ENCODE measurements around the gene KANK2.
"Not testable (repeated sequence)": the region's sequence is repeated elsewhere in the genome, so short reads cannot be mapped to it uniquely, and the experiment has no call there.

KANK2 gene

DNA sequence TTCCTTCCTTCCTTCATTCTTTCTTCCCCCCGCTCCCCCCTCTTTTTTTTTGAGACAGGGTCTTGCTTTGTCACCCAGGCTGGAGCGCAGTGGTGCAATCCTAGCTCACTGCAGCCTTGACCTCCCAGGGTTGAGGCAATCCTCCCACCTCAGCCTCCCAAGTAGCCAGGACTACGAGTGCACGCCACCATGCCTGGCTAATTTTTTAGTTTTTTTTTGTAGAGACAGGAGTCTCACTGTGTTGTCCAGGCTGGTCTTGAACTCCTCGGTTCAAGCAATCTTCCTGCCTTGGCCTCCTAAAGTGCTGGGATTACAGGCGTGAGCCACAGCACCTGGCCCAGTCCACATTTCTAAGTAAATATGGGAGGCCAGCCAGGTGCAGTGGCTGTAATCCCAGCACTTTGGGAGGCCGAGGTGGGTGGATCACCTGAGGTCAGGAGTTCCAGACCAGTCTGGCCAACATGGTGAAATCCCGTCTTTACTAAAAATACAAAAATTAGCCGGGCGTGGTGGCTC, 57.3 kb downstream of the KANK2 start:
- not testable (repeated sequence) for DNase-seq (ENCODE audit: low read depth)

- DNase-seq (ENCODE audit: low read depth), result peak; percentile 77
Measured at GRCh38 chr19:11138601-11139300, 58.6 kb downstream of the KANK2 start.

DNA sequence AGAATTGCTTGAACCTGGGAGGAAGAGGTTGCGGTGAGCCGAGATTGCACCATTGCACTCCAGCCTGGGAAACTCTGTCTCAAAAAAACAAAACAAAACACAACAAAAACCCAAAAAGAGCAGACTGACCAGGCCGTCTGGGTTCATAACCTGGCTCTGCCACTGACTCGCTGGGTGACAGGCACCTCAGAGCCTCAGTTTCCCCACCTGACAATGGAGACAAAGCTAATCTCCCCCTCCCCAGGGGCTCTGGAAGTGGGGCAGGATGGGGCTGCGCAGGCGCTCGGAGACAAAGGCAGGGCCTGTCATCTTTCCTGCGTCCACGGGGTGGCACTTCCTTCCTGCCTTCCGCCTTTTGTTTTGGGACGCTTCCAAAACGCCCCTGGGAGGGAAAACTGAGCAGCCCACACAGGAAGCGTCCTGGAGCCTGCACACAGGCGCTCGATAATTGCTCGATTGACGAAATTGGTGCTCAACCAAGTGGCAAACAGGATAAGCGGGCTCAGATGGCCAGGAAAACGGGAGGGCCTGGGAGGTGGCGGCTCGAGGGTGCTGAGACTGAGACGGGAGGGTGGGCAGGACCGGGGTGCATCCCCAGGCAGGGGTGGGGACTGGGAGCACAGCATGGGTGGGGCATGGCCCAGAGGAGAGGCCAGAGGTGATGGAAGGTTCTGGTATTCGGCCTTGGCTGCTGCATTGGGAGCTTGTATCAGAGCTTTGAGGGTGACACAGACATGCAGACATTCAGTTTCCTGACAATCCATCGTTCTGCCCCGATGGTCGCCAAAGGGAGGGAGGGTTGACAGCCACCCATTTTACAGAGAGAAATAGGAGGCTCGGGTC, 59.6 kb downstream of the KANK2 start:
- DNase-seq (ENCODE audit: low read depth), result peak; percentile 95

DNA sequence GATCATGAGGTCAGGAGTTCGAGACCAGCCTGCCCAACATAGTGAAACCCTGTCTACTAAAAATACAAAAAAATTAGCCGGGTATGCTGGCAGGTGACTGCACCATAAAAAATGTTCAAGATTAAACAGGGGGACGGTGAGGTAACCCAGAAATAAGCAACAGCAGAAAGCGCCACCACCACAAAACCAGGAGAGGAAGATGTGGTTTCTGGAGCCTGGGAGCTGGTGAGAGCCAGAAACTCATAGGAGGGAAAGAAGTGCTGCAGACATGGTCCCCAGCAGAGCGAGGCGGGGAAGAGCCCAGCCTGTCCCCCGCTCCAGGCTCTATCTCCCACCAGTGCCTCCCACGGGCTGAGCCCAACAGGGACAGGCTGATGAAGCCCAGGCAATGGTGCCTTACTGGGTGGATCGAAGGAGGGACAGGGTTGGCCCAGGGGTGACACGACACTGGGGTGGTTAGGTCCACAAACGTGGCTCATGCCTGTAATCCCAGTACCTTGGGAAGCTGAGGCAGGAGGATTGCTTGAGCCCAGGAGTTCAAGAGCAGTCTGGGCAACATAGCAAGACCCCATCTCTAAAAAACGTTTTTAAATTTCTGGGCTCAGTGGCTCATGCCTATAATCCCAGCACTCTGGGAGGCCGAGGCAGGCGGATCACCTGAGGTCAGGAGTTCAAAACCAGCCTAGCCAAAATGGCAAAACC, 60.8 kb downstream of the KANK2 start:
- DNase-seq (ENCODE audit: low read depth), result no peak

DNA sequence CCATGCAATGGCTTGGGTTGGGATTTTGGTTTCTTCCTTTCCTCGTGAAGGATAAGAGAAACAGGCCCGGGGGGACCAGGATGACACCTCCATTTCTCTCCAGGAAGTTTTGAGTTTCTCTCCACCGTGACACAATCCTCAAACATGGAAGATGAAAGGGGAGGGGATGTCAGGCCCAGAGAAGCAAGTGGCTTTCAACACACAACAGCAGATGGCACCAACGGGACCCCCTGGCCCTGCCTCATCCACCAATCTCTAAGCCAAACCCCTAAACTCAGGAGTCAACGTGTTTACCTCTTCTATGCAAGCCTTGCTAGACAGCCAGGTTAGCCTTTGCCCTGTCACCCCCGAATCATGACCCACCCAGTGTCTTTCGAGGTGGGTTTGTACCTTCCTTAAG, 65.9 kb downstream of the KANK2 start:
- no peak for DNase-seq (ENCODE audit: low read depth)

DNA sequence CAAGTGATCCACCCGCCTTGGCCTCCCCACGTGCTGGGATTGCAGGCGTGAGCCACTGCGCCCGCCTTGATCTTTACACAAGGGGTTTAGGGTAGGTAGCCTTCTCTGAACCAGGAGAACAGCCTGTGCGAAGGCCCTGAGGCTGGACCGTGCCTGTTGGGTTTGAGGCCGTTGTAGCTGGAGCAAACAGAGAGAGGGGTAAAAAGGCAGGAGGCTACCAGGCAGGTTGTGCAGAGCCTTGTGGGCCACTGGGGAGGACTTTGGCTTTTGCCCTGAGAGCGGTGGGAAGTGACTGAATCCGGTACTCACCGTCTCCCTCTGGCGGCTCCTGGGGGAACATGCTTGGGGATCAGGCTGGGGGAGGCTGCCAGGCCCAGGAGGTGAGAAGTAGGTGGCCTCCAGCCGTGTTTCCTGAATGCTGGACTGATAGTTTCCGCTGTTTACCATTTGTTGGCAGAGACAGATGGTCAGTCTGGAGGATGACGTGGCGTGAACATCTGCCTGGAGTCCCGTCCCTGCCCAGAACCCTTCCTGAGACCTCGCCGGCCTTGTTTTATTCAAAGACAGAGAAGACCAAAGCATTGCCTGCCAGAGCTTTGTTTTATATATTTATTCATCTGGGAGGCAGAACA, 66.4 kb downstream of the KANK2 start:
- peak; percentile 53 for DNase-seq (ENCODE audit: low read depth)

GRCh38 chr19:11127905-11128304, 69.4 kb downstream of the KANK2 start:
- no peak for DNase-seq (ENCODE audit: low read depth)

DNA sequence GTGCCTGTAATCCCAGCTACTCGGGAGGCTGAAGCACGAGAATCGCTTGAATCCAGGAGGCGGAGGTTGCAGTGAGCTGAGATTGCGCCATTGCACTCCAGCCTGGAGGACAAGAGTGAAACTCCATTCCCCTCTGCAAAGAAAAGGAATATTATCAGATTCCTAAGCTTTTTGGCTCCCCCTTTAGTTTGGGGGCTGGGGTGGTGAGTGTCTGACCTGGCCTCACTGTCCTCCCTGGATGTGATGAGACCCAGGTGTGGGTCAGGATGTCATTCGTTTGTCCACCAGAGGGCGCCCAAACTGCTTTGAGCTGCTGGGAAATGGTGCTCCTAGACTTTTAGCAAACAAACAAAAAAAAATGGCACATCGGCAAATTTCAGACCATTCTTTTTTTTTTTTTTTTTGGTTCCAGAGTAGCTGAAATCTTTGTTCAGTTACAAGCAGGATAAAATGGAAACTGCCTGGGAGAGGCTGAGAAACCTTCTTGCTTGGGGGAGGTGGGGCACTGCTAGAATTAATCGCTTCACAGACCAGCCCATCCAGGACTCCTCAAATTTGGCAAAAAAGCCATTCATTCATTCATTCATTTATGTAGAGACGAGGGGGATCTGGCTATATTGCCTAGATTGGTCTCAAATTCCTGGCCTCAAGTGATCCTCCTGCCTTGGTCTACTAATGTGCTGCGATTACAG, 71.2 kb downstream of the KANK2 start:
- peak; percentile 66 for DNase-seq (ENCODE audit: low read depth)

GRCh38 chr19:11124157-11124556, 73.2 kb downstream of the KANK2 start:
- DNase-seq (ENCODE audit: low read depth), result not testable (repeated sequence)

DNA sequence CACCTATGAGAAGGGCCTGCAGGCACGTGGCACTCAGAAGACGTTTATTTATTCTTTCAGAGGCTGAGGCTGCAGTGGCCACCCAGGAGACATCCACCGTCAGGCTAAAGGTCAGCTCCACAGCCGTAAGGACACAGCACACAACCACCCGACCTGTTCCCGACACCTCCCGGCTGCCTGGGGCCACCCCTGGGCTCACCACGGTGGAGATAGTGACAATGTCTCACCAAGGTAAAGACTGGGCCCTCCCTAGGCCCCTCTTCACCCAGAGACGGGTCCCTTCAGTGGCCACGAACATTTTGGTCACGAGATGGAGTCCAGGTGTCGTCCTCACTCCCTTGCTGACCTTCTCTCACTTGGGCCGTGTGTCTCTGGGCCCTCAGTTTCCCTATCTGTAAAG, 74.2 kb downstream of the KANK2 start:
- no peak for DNase-seq (ENCODE audit: low read depth)

DNA sequence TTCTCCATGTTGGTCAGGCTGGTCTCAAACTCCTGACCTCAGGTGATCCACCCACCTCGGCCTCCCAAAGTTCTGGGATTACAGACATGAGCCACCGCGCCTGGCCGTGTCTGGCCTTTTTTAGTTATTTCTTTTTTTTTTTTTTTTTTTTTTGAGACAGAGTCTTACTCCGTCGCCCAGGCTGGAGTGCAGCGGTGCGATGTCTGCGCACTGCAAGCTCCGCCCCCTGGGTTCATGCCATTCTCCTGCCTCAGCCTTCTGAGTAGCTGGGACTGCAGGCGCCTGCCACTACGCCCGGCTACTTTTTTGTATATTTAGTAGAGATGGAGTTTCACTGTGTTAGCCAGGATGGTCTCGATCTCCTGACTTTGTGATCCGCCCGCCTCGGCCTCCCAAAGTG, 75.4 kb downstream of the KANK2 start:
- DNase-seq (ENCODE audit: low read depth), result not testable (repeated sequence)

GRCh38 chr19:11116507-11116906, 80.8 kb downstream of the KANK2 start:
- DNase-seq (ENCODE audit: low read depth), result no peak

DNA sequence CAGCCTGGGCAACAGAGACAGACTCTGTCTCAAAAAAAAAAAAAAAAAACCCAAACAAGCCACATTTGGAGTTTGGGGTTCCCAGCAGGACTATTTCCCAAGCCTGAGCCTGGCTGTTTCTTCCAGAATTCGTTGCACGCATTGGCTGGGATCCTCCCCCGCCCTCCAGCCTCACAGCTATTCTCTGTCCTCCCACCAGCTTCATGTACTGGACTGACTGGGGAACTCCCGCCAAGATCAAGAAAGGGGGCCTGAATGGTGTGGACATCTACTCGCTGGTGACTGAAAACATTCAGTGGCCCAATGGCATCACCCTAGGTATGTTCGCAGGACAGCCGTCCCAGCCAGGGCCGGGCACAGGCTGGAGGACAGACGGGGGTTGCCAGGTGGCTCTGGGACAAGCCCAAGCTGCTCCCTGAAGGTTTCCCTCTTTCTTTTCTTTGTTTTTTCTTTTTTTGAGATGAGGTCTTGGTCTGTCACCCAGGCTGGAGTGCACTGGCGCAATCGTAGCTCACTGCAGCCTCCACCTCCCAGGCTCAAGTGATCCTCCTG, 81.4 kb downstream of the KANK2 start:
- no peak for DNase-seq (ENCODE audit: low read depth)

GRCh38 chr19:11115042-11115441, 82.3 kb downstream of the KANK2 start:
- no peak for DNase-seq (ENCODE audit: low read depth)

Data from fibroblast of gingiva (primary cell).